ENCODE results near the gene STARD6. TPM values are rescaled to one million over a fixed set of nuclear protein-coding genes. Genes with fewer than 3 reads are reported as not detected.

Gene STARD6
- total RNA-seq, 1 experiment from 2014 or later = not detected

DNA sequence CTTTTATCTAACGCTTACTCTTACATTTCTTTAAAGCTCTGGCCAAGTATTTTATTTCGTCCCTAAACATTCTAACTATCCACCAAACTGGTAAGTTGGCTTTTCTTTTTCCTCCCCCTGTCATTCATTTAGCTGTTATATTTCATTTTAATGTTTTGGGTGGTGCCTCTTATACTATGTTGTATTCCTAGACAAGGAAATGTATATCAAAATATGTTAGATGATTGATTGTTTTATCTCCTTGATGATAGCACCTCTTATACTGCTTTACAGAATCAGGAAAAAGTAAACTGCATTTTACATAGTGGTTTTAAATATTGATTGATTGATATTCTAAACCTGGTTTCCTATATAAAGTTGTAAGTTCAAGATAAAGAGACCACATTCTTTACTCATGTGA is 24.0 kb upstream of the STARD6 start:
- peaks cover 42% of the 10 kb centered on the region for H3K4me1 Mint-ChIP-seq
- H3K27ac Mint-ChIP-seq = no peak overlapping the region
- no peak overlapping the region for H3K4me3 Mint-ChIP-seq
- peaks cover 7% of the 10 kb centered on the region; the same call in 1 of the 2 replicates for H3K9me3 Mint-ChIP-seq
- ATAC-seq (no peak), DNase-seq (ENCODE audit: low spot score) (no peak)
- TF ChIP-seq, protein P1, sequence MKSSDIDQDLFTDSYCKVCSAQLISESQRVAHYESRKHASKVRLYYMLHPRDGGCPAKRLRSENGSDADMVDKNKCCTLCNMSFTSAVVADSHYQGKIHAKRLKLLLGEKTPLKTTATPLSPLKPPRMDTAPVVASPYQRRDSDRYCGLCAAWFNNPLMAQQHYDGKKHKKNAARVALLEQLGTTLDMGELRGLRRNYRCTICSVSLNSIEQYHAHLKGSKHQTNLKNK (CRISPR knock-in tag; IDR thresholded peaks at IDR 0.05) = no peak
- TF ChIP-seq, protein P2, sequence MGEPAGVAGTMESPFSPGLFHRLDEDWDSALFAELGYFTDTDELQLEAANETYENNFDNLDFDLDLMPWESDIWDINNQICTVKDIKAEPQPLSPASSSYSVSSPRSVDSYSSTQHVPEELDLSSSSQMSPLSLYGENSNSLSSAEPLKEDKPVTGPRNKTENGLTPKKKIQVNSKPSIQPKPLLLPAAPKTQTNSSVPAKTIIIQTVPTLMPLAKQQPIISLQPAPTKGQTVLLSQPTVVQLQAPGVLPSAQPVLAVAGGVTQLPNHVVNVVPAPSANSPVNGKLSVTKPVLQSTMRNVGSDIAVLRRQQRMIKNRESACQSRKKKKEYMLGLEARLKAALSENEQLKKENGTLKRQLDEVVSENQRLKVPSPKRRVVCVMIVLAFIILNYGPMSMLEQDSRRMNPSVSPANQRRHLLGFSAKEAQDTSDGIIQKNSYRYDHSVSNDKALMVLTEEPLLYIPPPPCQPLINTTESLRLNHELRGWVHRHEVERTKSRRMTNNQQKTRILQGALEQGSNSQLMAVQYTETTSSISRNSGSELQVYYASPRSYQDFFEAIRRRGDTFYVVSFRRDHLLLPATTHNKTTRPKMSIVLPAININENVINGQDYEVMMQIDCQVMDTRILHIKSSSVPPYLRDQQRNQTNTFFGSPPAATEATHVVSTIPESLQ (CRISPR knock-in tag; IDR thresholded peaks at IDR 0.05) = no peak
- TF ChIP-seq, protein P3, sequence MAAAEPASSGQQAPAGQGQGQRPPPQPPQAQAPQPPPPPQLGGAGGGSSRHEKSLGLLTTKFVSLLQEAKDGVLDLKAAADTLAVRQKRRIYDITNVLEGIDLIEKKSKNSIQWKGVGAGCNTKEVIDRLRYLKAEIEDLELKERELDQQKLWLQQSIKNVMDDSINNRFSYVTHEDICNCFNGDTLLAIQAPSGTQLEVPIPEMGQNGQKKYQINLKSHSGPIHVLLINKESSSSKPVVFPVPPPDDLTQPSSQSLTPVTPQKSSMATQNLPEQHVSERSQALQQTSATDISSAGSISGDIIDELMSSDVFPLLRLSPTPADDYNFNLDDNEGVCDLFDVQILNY (CRISPR knock-in tag; IDR thresholded peaks at IDR 0.05) = no peak
- TF ChIP-seq JAZF1 (CRISPR knock-in tag; IDR thresholded peaks at IDR 0.05) (no peak), SP1 (CRISPR knock-in tag; conservative IDR thresholded peaks at IDR 0.05) (no peak), OVOL2 (CRISPR knock-in tag; IDR thresholded peaks at IDR 0.05; ENCODE audit: borderline replicate concordance) (no peak), ZNF416 (CRISPR knock-in tag; IDR thresholded peaks at IDR 0.05) (no peak), TCF7 (CRISPR knock-in tag; IDR thresholded peaks at IDR 0.05; ENCODE audit: low read depth) (no peak), GTF2I (CRISPR knock-in tag; conservative IDR thresholded peaks at IDR 0.05) (no peak), ZNF121 (CRISPR knock-in tag; IDR thresholded peaks at IDR 0.05) (no peak)
- TF ChIP-seq, protein P4, sequence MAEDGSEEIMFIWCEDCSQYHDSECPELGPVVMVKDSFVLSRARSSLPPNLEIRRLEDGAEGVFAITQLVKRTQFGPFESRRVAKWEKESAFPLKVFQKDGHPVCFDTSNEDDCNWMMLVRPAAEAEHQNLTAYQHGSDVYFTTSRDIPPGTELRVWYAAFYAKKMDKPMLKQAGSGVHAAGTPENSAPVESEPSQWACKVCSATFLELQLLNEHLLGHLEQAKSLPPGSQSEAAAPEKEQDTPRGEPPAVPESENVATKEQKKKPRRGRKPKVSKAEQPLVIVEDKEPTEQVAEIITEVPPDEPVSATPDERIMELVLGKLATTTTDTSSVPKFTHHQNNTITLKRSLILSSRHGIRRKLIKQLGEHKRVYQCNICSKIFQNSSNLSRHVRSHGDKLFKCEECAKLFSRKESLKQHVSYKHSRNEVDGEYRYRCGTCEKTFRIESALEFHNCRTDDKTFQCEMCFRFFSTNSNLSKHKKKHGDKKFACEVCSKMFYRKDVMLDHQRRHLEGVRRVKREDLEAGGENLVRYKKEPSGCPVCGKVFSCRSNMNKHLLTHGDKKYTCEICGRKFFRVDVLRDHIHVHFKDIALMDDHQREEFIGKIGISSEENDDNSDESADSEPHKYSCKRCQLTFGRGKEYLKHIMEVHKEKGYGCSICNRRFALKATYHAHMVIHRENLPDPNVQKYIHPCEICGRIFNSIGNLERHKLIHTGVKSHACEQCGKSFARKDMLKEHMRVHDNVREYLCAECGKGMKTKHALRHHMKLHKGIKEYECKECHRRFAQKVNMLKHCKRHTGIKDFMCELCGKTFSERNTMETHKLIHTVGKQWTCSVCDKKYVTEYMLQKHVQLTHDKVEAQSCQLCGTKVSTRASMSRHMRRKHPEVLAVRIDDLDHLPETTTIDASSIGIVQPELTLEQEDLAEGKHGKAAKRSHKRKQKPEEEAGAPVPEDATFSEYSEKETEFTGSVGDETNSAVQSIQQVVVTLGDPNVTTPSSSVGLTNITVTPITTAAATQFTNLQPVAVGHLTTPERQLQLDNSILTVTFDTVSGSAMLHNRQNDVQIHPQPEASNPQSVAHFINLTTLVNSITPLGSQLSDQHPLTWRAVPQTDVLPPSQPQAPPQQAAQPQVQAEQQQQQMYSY (CRISPR knock-in tag; IDR thresholded peaks at IDR 0.05) = no peak
- TF ChIP-seq, protein P5, sequence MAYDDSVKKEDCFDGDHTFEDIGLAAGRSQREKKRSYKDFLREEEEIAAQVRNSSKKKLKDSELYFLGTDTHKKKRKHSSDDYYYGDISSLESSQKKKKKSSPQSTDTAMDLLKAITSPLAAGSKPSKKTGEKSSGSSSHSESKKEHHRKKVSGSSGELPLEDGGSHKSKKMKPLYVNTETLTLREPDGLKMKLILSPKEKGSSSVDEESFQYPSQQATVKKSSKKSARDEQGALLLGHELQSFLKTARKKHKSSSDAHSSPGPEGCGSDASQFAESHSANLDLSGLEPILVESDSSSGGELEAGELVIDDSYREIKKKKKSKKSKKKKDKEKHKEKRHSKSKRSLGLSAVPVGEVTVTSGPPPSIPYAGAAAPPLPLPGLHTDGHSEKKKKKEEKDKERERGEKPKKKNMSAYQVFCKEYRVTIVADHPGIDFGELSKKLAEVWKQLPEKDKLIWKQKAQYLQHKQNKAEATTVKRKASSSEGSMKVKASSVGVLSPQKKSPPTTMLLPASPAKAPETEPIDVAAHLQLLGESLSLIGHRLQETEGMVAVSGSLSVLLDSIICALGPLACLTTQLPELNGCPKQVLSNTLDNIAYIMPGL (CRISPR knock-in tag; IDR thresholded peaks at IDR 0.05) = no peak
- TF ChIP-seq, protein P6, sequence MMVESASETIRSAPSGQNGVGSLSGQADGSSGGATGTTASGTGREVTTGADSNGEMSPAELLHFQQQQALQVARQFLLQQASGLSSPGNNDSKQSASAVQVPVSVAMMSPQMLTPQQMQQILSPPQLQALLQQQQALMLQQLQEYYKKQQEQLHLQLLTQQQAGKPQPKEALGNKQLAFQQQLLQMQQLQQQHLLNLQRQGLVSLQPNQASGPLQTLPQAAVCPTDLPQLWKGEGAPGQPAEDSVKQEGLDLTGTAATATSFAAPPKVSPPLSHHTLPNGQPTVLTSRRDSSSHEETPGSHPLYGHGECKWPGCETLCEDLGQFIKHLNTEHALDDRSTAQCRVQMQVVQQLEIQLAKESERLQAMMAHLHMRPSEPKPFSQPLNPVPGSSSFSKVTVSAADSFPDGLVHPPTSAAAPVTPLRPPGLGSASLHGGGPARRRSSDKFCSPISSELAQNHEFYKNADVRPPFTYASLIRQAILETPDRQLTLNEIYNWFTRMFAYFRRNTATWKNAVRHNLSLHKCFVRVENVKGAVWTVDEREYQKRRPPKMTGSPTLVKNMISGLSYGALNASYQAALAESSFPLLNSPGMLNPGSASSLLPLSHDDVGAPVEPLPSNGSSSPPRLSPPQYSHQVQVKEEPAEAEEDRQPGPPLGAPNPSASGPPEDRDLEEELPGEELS (CRISPR knock-in tag; IDR thresholded peaks at IDR 0.05) = no peak
- TF ChIP-seq, protein P7, sequence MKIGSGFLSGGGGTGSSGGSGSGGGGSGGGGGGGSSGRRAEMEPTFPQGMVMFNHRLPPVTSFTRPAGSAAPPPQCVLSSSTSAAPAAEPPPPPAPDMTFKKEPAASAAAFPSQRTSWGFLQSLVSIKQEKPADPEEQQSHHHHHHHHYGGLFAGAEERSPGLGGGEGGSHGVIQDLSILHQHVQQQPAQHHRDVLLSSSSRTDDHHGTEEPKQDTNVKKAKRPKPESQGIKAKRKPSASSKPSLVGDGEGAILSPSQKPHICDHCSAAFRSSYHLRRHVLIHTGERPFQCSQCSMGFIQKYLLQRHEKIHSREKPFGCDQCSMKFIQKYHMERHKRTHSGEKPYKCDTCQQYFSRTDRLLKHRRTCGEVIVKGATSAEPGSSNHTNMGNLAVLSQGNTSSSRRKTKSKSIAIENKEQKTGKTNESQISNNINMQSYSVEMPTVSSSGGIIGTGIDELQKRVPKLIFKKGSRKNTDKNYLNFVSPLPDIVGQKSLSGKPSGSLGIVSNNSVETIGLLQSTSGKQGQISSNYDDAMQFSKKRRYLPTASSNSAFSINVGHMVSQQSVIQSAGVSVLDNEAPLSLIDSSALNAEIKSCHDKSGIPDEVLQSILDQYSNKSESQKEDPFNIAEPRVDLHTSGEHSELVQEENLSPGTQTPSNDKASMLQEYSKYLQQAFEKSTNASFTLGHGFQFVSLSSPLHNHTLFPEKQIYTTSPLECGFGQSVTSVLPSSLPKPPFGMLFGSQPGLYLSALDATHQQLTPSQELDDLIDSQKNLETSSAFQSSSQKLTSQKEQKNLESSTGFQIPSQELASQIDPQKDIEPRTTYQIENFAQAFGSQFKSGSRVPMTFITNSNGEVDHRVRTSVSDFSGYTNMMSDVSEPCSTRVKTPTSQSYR (CRISPR knock-in tag; IDR thresholded peaks at IDR 0.05) = no peak
- CTCF ChIA-PET = interaction anchor here (0.6 to 1.7 kb wide), 3 partner anchors 12 to 63 kb away, joined by 3 to 8 read pairs (median 3); partner anchors contain the start of genes C18orf54 and STARD6
- no peaks in the 10 kb centered on the region for H3K27me3 Mint-ChIP-seq (ENCODE audit: low read depth)
- POLR2A ChIA-PET = interaction anchor here (1.1 kb wide), 1 partner anchor 18 kb away, joined by 3 read pairs; no protein-coding TSS in a partner anchor
- H3K36me3 Mint-ChIP-seq = peaks cover 27% of the 10 kb centered on the region
